Activated effector memory CD4-positive, alpha-beta T cell treated with Interleukin-2 at 50 U/mL for 16 hours (primary cell): ENCODE data around the gene CAMKK1.

Source experiments
- DNase-seq: peaks from one replicate; pipeline ENCODE4 v3.0.0-alpha.2; 2020

The CAMKK1 gene

DNA sequence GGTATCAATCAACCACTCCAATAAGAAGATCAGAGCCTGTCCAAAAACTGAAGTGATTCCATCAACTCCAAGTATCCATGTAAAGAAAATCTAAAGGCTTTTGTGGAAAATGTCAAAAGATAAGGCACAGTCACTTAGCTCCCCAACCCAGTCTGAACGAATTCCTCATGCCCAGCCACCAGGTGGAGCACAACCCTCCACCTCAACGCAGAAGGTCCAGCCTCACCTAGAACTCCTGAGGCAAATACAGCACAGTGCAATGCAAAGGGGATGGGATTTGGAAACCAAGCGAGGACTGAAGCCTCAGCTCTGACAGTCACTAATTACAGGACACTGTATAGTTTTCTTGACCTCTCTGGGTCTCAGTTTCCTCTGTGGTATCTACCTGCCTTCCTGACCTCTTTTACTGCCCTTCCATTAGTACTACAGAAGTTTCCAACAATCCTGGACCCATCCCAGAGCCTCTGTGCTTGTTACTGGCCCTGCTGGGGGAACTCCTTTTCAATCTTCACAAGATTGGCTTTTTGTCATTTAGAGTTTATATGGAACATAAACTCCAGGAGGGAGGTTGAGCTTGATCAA, 48.8 kb downstream of the CAMKK1 start:
- DNase-seq: peak; percentile 11

DNA sequence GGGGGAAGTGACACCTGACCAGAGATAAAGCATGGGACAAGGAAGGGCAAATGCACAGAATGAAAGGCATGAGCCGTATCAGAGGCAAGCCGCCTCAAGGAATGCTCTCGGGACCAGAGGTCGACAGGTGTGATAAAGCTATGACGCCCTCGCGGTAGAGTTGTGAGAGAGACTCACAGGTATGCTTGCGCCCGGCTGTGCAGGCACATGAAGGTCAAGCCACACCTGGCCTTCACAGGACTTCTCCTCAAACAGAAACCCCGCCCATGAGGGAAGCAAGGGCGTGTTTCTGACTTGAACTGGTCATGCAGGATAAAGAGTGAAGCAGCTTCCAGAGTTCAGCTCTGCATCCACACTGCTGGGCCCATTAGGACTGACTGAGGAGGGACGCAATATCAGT, 54.6 kb downstream of the CAMKK1 start:
- no peak for DNase-seq

DNA sequence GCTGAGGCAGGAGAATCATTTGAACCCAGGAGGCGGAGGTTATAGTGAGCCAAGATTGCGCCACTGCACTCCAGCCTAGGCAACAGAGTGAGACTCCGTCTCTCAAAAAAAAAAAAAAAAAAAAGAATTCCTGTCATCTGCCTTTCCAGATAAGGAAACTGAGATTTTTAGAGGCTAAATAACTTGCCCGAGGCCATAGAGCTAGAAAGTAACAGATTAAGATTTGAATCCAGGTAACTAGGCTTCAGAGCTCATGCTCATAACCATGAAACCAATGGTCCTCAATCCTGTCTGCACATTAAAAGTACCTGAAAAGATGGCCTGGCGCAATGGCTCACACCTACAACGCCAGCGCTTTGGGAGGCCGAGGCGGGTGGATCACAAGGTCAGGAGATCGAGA, 56.3 kb downstream of the CAMKK1 start:
- DNase-seq: no peak

DNA sequence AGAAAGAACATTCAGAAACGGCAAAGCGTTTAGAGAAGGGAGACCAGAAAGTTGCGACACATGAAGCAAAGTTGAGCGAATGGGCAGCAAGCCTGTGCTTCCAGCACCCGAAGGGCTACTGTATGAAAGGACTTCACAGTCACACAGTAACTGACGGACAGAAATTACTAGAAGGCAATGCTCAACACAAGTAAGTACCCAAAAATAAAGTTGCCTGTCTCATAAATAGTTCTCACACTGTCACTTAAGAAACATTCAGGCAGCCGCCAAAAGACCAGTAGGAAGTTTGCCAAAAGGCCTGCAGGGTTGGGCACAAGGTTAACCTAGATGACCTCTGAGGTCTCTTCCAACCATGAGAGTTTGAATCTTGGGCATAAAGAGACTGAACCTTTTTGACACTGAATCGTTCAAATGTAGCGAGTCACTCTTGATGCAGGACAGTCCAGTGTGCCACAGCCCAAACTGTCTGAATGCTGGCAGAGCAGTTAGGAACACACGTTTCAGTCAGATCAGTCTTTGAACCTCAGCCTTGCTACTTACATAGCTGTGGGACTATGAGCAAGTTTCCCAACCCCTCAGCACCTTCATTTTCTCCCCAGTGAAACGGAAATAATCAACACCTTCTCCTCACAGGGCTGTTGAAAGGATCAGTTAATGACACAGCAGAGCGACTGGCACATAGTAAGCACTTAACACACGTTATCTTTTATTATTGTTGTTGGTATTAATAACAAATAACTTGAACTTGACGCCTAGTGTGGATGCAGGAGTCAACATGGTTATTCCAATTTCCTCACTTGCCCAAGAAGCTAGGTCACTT, 57.2 kb downstream of the CAMKK1 start:
- no peak for DNase-seq

DNA sequence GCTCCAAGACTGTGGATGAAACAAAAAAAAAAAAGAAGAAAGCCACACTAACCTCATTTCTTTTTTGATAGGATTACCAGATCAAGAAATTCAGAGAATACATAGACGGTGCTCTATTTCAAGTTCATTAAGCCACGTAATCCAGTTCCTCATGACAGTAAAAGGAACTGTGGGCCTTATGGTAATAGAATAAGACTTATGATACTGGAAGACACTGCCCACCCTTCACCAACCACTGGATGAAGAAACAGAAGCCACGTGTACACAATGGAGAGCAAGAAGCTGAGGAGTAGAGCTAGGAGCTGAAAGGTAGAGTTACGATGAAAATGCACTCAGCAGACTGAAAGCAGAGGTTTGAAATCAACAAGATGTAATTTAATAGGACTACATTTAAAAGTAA, 58.0 kb downstream of the CAMKK1 start:
- DNase-seq: no peak

DNA sequence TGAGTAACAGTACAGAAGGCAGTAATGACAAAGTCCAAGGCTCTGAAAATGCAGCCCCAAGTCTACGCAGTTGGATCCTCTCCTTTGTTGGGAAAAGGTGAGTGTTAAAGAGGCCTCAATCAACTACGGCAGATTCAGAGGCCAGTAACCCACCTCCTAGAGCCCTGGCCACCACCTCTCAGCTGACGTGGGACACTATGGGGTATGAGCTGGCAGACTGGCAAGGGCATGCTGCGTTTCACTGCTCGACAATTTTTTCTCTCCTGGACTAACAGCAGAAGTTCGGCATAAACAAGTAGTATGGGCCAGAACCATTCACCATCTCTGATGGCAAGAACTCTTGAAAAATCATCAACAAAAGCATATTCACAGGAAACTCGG, 64.0 kb downstream of the CAMKK1 start:
- no peak for DNase-seq

DNA sequence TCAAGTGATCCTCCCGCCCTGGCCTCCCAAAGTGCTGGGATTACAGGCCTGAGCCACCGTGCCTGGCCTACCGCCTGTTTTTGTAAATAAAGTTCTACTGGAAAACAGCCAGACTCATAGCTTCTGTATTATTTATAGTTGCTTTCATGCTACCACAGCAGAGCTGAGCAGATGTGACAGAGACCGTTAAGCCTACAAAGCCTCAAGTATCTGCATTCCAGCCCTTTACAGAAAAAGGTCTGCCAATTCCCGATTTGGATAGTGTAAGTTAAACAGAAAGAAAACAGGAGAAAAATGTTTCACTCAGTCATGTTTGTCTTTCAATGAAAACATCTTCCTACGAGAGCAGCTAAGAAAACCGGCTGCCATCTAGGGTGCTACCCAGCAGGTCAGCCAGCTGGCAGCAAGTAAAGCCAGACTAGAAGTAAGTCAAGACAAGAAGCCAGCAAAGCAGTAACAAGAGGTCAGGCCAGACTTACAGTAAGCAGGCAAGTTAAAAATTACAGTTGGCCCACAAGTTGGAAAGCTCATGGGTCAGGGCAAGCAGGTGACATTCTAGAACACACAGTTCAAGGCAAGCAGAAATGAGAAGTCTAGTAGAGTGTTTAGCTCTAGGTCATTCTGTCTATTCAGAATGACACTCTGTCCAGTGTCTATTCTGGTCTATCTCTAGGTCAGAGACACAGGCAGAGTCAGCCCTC, 64.6 kb downstream of the CAMKK1 start:
- no peak for DNase-seq

DNA sequence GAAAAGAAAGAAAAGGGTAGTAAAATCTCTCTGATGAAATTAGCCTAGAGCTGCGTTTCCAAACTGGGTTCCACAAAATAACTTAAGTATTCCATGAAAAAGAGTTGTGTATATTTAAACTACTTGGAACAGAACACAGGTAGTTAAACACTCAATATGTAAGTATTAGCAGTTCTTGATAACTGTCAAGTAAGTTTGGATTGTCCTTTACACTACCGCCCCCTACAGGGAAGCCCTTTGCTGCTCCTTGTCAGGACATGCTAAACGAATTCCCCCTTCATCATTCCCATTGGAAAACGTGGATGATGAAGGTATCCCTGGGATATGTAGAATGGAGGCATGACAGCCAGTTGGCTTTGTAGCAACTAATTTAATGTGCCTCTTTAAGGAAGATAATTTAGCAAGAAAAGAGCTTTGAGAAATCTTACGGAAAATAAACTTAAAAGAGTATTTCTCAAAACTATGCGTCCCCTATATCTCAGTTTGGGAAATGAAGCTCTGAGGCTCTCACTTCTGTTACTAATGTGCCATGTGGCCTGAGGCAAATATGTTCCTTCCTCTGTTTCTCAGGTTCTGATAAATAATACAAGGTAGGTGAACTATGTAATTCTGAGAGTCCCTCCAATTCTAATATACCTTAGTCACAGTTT, 65.6 kb downstream of the CAMKK1 start:
- DNase-seq: peak; percentile 27

DNA sequence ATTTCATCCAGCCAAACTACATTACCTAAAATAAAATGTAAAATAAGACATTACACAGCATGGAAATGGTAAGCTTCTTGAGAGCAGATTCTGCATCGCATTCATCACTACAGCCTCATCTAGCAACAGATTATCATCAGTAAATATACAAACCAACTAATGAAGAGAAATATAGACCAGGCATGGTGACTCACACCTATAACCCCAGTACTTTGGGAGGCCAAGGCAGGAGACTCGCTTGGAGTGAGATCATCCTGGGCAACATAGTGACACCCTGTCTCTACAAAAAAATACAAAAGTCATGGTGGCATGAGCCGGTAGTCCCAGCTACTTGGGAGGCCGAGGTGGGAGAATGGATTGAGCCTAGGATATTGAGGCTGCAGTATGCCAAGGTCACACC, 66.7 kb downstream of the CAMKK1 start:
- DNase-seq: no peak

DNA sequence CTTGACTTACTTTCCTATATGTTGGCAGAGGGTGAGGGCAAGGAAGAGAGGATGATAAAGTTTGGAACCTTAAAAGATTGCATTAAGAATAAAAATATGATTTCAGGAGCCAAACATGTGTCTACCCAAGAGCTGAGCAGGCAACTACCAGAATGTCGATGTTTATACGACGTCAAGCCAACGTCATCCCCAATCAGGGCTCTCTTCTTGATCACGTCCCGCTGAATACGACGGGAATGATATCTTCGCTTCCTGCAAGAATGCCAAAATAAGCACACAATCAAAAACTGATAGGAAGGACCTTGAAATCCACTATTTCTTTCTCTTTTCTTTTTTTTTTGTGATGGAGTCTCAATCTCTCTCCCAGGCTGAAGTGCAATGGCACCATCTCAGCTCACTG, 71.8 kb downstream of the CAMKK1 start:
- no peak for DNase-seq

DNA sequence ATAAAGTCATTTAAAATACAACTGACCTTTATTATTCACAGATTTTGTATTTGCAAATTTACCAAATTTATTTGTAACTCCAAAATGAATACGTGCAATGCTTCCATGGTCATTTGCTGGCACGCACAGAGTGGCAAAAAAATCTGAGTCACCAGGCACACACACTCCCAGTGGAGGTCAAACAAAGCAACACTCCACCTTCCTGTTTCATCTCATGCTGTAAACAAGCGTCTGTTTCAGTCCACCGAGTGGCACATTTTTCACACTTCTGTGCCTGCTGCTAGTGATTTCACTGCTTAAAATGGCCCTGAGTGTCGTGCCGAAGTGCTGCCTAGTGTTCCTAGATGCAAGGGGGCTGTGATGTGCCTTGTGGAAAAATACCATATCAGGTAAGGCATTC, 74.1 kb downstream of the CAMKK1 start:
- no peak for DNase-seq

DNA sequence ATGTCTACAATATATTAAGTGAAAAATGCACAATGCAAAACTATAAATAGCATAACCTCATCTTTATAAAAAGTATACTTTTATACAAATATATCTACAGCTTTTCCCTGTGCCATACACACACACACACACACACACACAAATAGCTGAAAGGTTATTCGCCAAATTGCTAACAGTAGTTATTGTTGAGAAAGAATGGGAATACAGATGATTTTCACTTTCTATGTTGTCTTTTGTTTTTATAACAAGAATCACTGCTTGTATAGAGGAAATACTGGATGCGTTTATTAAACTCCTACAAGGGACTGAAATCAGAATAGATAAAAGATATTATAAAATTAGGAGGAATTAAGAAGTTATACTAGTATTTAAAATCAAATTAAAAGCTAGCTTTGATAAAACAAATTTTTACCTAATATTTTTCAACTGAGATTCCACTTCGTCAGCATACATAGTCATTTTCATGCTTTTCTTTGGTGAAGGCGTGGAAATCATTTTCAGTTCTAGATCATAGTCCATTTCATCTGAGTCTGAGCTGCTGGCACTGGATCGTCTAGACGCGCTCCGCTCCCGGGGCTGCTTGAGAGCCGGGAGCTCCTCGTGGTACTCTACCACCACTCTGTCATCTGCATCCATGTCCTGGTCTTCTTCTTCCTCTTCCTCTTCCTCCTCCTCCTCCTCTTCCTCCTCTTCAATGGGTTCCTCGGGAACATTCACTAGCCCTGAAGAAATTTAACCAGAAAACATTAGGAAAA, 74.8 kb downstream of the CAMKK1 start:
- DNase-seq: no peak

DNA sequence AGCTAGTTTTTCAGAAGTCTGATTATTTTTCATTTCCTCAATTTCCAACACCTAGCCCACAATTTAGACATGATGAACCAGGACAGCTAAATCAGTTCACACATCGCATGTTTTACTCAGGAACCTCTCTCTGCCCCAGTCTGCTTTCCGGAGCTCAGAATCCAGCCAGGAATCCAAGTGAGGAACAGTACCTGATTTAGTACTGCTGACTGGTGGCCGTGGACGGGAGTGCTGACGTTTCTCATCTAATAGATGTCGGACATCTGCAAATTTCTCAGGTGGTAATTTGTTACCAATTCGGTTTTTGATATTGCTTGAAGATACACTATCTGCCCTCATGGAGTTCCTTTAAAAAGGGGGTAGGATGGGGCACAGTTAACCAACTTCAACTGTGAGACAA, 76.9 kb downstream of the CAMKK1 start:
- DNase-seq: no peak

DNA sequence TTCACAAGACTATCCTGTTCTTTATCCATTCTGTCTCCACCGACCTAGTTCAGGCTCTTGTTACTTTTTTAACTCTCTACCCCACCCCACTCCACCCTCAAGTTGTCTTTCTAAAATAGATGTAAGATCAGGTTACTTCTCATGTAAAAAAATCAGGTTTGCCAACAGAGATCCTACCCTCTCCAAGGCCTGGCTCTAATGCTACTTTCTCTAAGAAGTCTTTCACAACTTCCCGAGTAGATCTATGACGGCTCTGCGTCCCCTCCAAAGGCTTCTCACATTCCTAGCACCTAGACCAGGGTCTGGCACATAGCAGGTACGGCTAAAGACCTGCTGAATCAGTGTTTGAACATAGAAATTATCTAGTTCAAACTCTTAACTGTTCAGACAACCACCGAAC, 77.7 kb downstream of the CAMKK1 start:
- DNase-seq: no peak

DNA sequence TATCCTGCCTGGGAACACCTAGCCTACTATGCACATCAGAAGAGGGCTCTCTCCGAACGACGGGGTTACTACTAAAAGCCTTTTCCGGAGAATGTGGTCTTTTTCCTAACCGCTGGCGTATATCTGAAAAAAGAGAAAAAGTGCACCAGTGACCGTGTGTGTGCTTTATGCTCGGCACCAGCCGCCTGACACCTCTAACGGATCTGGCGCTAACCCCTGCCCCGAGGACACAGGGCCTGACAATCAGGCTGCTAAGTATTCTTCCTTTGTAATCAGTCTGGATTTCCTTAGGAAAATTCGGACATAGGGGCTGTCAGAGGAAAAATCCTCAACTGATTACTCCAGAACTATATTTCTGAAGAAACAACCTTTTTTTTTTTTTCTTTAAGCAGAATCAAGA, 78.5 kb downstream of the CAMKK1 start:
- DNase-seq: no peak

DNA sequence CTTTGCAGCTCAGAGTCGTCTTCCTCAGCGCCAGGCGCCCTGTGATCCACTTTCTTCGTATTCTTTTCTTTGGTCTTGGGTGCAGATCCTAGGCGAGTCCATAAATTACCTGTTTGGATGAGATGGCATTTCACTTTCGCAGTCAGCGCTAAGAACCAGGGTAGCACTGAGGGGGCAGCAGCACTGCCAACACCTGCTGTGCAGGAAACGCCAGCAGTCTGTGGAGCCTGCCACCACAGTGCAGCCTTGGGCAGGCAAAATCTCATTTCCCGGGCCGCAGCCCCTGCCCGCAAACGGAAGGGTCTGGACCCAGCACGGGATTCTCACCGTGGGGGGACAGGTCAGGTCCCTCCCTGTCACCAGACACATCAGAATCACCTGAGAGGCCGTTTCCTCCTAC, 79.7 kb downstream of the CAMKK1 start:
- no peak for DNase-seq

DNA sequence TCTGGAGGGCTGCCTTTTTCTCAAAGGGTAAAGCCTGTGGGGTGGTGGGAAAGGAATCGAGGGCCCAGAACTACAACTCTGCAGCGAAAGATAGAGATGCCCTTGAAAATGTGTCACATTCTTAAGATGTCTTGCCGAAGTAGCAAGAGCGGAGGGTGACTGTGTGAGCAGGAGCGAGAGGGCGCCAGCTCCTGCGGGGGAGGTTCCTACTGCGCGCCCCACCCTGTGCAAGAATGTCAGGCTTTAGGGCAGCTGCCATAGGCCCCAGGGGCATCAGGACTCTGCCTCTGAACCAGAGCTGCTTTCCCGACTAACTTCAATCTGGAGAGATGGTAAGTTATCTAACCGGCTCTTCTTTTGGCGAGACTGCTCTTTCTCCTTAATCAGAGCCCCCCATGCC, 80.1 kb downstream of the CAMKK1 start:
- DNase-seq: no peak

DNA sequence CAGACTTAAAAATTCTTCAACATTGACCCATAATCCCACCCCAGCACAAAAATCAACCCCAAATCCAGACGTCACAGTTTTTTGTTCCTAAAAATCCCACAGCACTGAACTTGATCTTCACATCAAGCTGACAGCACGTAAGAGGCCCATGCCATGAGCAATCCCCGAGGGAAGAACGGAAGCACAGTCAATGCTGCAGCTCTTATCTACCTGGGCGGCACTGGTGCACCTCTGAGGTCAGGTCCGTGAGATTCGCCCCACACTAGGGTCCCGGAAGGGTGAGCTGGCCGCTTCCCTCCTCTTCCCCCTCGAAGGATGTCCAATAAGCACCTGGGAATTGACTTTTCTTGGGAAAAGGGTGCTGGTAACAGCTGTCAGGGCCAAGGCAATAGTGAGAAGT, 80.6 kb downstream of the CAMKK1 start:
- no peak for DNase-seq
